Thoracic aorta (tissue), 2 donors: ENCODE results near the gene GOLGA3. TPM values are rescaled to one million over a fixed set of nuclear protein-coding genes. Genes with fewer than 3 reads are reported as not detected.
"Not testable (repeated sequence)": the region's sequence is repeated elsewhere in the genome, so short reads cannot be mapped to it uniquely, and the experiment has no call there.

ENCODE experiments used
- ATAC-seq: fragments of 150-250 bp; one replicate; pipeline ENCODE4 v1.8.0; 2017; ENCODE audit warnings: low read depth; ENCODE audit not compliant: insufficient number of reproducible peaks, low FRiP score
- DNase-seq: peaks from one replicate; pipeline ENCODE4 v3.0.0-alpha.2; 2020; ENCODE audit warnings: low spot score
- H3K27ac ChIP-seq, 2 donors: fragments of 200-600 bp; sonication (generic); 1 replicate in 1 of 2; 2 replicates in 1 of 2; pipeline ENCODE4 v1.5.1; 2016; ENCODE audit warnings: mild to moderate bottlenecking in 2 of 2, moderate library complexity in 2 of 2
- H3K27me3 ChIP-seq: fragments of 200-600 bp; sonication (generic); replicated peaks from 2 replicates; pipeline ENCODE4 v1.6.0; 2016; ENCODE audit warnings: mild to moderate bottlenecking; ENCODE audit not compliant: insufficient read depth
- H3K36me3 ChIP-seq: fragments of 200-600 bp; sonication (generic); one replicate; pipeline ENCODE4 v1.5.1; 2016
- H3K4me1 ChIP-seq, 2 donors: fragments of 200-600 bp; sonication (generic); 1 replicate in 1 of 2; 2 replicates in 1 of 2; pipeline versions ENCODE4 v1.5.1 to v1.6.0; 2016; ENCODE audit warnings: low read depth in 2 of 2, mild to moderate bottlenecking in 1 of 2; ENCODE audit not compliant: control insufficient read depth in 1 of 2
- H3K4me3 ChIP-seq: fragments of 200-600 bp; sonication (generic); 2 replicates; pipeline ENCODE4 v1.5.1; 2016; ENCODE audit warnings: mild to moderate bottlenecking
- H3K9me3 ChIP-seq: fragments of 200-600 bp; sonication (generic); 2 replicates; pipeline ENCODE4 v1.5.1; 2016
- total RNA-seq, 2 donors: library from RNA; depleted of rRNA; stranded (reverse); fragments of >200 nt; gene quantifications; one replicate each; pipeline versions ENCODE4 v1.1.0 to v1.2.3, GENCODE V29; 2016
- TF ChIP-seq, protein P1 (sequence below): fragments of 200-600 bp; sonication (generic); IDR thresholded peaks from one replicate; pipeline ENCODE4 v1.5.1; 2019; ENCODE audit warnings: antibody characterized with exemption

Gene GOLGA3
- total RNA-seq, 2 donors from 2014 or later: 125 to 137 TPM

DNA sequence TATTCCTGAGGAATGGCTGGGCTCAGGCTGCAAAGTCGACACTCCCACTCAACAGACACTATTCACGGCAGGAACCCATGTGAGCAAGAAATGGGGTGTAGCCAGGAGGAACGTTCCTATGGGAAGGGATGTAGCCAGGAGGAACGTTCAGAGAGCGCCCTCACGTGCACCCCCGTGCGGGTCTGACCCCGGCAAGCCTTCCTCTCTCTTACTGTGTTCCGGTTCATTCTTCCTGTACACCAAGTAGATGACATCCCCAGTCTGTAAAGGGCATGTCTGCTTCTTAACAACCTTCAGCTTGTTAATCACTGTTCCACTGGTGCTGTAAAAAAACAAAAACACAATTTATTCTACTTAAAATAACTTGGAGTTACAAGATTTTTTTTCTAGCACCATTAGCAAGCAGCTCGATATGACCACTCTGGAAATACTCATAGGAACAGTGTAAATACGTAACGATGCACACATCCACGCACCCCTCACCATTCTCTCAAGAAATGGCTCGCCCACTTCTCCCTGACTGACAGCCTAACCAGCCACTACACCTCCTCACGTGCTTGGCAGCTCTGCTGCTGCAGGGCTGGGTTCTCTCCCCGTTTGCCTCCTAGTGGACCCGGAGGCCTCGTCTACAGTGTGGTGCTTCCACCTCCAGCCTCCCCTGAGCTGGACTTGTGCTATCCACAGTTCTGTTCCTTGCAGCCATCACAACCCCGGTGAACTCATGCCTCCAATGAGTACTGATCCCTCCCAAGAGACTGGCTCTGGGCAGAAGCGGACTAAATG, 43.6 kb upstream of the GOLGA3 start:
- H3K27me3 ChIP-seq: no peaks in the 10 kb centered on the region
- H3K9me3 ChIP-seq: no peaks in the 10 kb centered on the region
- TF ChIP-seq, protein P1, sequence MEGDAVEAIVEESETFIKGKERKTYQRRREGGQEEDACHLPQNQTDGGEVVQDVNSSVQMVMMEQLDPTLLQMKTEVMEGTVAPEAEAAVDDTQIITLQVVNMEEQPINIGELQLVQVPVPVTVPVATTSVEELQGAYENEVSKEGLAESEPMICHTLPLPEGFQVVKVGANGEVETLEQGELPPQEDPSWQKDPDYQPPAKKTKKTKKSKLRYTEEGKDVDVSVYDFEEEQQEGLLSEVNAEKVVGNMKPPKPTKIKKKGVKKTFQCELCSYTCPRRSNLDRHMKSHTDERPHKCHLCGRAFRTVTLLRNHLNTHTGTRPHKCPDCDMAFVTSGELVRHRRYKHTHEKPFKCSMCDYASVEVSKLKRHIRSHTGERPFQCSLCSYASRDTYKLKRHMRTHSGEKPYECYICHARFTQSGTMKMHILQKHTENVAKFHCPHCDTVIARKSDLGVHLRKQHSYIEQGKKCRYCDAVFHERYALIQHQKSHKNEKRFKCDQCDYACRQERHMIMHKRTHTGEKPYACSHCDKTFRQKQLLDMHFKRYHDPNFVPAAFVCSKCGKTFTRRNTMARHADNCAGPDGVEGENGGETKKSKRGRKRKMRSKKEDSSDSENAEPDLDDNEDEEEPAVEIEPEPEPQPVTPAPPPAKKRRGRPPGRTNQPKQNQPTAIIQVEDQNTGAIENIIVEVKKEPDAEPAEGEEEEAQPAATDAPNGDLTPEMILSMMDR: no peak
- H3K27ac ChIP-seq: no peak overlapping the region
- H3K4me1 ChIP-seq: no peaks in the 10 kb centered on the region
- no peak for ATAC-seq
- no peak for DNase-seq
- peaks cover 59% of the 10 kb centered on the region for H3K36me3 ChIP-seq
- H3K4me3 ChIP-seq: no peak overlapping the region

DNA sequence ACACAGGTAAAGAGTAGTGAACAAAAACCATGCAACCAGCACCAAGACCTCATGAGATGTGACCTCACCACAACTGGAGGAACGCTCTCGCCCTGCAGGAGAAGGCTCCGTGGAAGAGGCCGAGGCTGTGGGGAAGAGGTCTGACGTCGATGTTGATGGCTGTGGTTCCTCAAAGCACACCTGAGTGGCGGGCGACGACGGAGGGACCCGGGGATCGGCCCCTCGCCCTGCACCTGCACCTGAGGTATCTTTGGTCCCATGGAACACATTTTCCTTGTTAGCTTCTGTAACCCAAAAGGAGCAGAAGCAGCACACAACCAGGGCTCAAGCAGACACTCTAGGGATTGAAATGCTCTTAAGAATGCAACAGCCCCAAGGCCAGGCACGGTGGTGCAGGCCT, 40.9 kb upstream of the GOLGA3 start:
- DNase-seq: no peak
- H3K27me3 ChIP-seq: no peaks in the 10 kb centered on the region
- H3K4me3 ChIP-seq: no peak overlapping the region
- no peaks in the 10 kb centered on the region for H3K9me3 ChIP-seq
- no peak for ATAC-seq
- H3K4me1 ChIP-seq: no peaks in the 10 kb centered on the region
- no peak overlapping the region for H3K27ac ChIP-seq
- TF ChIP-seq, protein P1: no peak
- peaks cover 53% of the 10 kb centered on the region for H3K36me3 ChIP-seq

DNA sequence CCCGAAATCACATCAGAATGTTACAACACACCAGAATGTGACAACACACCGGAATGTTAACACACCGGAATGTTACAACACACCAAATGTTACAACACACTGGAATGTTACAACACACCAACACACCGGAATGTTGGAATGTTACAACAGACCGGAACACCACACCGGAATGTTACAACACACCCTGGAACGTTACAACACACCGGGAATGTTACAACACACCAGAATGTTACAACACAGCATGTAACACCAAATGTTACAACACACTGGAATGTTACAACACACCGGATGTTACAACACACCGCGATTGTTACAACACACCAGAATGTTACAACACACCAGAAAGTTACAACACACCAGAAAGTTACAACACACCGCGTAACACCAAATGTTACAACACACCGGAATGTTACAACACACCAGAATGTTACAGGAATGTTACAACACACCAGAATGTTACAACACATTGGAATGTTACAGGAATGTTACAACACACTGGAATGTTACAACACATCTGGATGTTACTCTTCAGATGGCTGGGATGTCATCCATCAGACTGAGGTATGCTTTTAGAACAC, 37.7 kb upstream of the GOLGA3 start:
- Histone ChIP-seq H3K36me3 (peaks cover 42% of the 10 kb centered on the region), H3K4me3 (no peak overlapping the region), H3K27ac (no peak overlapping the region), H3K9me3 (no peaks in the 10 kb centered on the region), H3K27me3 (no peaks in the 10 kb centered on the region), H3K4me1 (no peaks in the 10 kb centered on the region)
- ATAC-seq (no peak), DNase-seq (no peak)
- TF ChIP-seq, protein P1: no peak

DNA sequence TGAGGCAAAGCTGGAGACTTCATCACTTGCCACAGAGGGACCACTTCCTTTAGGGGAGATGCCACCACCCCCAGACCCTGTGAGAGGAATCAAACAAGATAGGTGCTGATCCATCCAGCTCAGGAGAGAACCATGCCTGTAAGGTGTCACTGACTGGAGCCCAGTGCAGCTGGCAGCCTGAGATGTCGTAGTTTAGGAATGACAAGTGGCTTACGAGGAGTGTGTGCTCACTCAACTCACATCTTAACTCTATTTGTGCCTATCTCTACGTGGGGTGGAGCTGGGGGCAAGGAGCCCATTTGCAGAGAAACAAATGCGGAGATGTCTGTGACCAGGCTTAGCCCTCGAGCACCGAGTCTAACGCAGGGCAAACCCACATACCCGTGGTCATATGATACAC, 32.9 kb upstream of the GOLGA3 start:
- Histone ChIP-seq H3K36me3 (peaks cover 45% of the 10 kb centered on the region), H3K4me1 (no peaks in the 10 kb centered on the region), H3K27ac (no peak overlapping the region), H3K4me3 (no peak overlapping the region), H3K27me3 (no peaks in the 10 kb centered on the region), H3K9me3 (no peaks in the 10 kb centered on the region)
- TF ChIP-seq, protein P1: no peak
- ATAC-seq (no peak), DNase-seq (no peak)

DNA sequence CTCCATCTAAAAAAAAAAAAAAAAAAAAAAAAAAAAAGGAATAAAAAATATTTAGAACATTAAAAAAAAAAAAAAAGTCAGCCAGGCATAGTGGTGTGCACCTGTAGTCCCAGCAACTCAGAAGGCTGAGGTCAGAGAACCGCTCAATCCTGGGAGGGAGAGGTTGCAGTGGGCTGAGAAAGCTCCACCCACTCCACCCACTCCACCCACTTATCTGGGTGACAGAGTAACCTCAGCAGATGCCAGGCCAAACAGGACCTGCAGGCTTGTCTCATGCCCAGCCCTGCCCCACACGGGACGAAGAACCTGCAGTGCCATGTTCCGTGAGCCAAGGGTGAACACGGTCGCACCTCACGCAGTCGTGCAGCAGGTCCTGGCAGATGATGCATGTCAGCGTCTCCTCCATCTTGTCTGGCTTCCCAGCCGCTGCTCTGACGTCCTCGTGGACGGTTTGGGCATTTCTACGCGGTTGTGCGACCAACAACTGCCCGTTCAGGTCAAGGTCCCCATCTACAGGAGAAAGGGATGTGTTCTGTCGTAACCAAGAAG, 30.1 kb upstream of the GOLGA3 start:
- Histone ChIP-seq H3K27ac (no peak overlapping the region), H3K36me3 (peaks cover 68% of the 10 kb centered on the region), H3K27me3 (no peaks in the 10 kb centered on the region), H3K4me3 (no peak overlapping the region), H3K4me1 (no peaks in the 10 kb centered on the region), H3K9me3 (no peaks in the 10 kb centered on the region)
- no peak for ATAC-seq
- DNase-seq: no peak
- TF ChIP-seq, protein P1: no peak

DNA sequence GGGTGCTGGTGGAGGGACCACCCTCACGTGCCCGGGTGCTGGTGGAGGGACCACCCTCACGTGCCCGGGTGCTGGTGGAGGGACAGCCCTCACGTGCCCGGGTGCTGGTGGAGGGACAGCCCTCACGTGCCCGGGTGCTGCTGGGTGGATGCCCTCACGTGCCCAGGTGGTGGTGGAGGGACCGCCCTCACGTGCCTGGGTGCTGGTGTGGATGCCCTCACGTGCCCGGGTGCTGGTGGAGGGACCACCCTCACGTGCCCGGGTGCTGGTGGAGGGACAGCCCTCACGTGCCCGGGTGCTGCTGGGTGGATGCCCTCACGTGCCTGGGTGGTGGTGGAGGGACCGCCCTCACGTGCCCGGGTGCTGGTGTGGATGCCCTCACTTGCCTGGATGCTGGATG, 28.4 kb upstream of the GOLGA3 start:
- H3K36me3 ChIP-seq: peaks cover 82% of the 10 kb centered on the region
- not testable (repeated sequence) for ATAC-seq, H3K27ac ChIP-seq, H3K4me3 ChIP-seq, H3K27me3 ChIP-seq, H3K9me3 ChIP-seq, H3K4me1 ChIP-seq, DNase-seq
